ENCODE data around the gene KATNB1.
"Not testable (repeated sequence)": the region's sequence is repeated elsewhere in the genome, so short reads cannot be mapped to it uniquely, and the experiment has no call there.

KATNB1 gene

GRCh38 chr16:57774705-57775285 lies 39.2 kb downstream of the KATNB1 start:
- DNase-seq (ENCODE audit: low spot score): no peak

- DNase-seq (ENCODE audit: low spot score): no peak
Observed at GRCh38 chr16:57775661-57776469, 40.3 kb downstream of the KATNB1 start.

DNA sequence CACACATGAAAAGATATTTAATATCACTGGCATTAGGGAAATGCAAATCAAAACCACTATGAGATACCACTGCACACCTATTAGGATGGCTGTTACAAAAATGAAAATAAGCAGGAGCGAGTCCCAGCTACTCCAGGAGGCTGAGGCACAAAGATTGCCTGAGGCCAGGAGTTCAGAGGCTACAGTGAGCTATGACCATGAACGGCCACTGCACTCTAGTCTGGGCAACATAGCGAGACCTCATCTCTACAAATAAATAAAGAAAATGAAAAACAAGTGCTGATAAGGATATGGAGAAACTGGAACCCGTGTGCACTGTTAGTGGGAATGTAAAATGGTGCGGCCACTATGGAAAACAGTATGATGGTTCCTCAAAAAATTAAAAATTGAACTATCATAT lies 43.1 kb downstream of the KATNB1 start:
- DNase-seq (ENCODE audit: low spot score): no peak

DNA sequence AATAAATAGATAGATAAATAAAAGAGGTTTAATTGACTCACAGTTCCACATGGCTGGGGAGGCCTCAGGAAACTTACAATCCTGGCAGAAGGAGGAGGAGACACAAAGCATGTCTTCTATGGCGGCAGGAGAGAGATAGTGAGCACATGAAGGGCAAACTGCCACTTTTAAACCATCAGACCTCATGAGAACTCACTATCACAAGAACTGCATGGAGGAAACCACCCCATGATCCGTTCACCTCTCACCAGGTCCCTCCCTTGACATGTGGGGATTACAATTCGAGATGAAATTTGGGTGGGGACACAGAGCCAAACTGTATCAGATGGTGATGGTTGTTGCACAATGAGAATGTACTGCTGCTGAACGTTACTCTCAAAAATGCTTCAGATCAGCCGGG lies 44.3 kb downstream of the KATNB1 start:
- not testable (repeated sequence) for DNase-seq (ENCODE audit: low spot score)

- DNase-seq (ENCODE audit: low spot score): no peak
Observed at GRCh38 chr16:57781349-57781740, 45.8 kb downstream of the KATNB1 start.

DNA sequence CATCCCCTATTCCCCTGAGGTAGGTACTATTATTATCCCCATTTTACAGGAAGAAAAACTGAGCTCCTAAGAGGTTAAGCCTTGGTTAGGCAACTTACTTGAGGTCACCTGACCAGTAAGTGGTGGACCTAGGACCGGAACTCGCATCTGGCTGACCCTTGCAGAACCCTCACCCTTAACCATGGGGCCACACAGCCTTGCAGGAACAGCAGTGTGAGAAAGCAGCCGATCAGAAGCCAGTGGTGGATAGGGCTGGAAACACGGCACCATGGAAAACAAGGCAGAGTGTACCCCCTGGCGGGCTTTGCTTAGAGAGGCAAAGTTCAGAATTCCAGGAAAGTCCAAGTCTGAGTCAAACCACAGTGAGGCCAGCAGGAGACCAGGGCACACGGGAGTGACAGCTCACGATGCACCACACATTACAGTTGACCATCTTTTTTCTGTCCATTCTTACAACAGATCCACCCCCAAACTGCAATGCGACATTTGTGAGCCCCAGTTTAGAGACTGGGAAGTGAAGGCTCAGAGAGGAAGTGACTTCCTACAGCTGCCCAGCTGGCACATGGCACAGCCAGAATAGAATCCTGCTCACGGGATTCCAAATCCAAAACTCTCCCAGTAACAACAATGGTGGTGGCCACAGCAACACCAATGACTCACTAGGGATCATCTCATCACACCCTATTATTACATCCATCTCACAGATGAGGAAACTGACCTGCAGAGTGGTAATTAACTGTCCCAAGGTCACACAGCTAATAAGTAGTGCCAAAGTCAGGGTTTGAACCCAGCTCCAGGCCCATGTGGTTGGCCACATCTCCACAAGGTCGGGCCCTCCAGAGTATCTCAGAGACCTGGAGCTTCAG lies 46.4 kb downstream of the KATNB1 start:
- DNase-seq (ENCODE audit: low spot score): peak; percentile 60

- not testable (repeated sequence) for DNase-seq (ENCODE audit: low spot score)
Observed at GRCh38 chr16:57782607-57783055, 47.1 kb downstream of the KATNB1 start.

- no peak for DNase-seq (ENCODE audit: low spot score)
Observed at GRCh38 chr16:57783116-57783515, 47.5 kb downstream of the KATNB1 start.

- DNase-seq (ENCODE audit: low spot score): no peak
Observed at GRCh38 chr16:57783883-57784282, 48.3 kb downstream of the KATNB1 start.

DNA sequence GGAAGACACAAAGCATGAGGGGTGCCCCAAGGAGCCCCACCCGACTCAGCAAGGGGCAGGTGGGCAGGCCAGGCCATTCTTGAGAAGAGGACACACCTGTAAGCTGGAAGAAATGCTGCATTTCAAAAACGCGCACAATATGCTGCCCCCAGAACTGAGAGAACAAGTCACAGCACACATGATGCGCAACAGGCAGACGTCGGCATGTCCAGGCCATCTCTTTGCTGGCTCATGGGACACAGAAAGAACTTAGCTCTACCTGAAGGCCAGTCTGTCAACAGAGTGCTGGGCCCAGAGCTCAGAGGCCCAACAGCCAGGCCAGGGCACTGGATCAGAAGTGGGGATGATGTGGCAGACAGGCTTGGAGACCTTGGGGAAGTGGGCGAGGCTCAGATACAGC lies 48.8 kb downstream of the KATNB1 start:
- DNase-seq (ENCODE audit: low spot score): no peak

DNA sequence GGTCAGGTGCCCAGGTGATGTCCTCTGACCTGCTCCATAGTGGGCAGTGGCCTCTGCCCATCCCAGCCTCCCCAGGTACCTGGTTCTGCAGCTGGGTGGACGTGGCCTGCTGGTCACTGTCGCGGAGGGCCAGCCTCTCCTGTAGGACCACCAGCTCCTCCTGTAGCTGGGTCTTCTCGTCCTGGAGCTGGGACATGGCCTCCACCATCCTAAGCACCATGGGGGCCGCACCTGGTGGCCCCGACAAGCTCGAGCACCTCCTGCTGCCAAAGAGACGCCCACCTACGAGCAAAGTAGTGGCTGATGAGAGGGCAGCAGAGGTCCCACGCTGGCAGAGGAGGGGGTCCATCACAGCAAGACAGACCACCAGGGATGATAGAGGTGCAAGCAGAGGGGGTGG lies 49.8 kb downstream of the KATNB1 start:
- DNase-seq (ENCODE audit: low spot score): no peak

- DNase-seq (ENCODE audit: low spot score): no peak
Observed at GRCh38 chr16:57785924-57786323, 50.4 kb downstream of the KATNB1 start.

DNA sequence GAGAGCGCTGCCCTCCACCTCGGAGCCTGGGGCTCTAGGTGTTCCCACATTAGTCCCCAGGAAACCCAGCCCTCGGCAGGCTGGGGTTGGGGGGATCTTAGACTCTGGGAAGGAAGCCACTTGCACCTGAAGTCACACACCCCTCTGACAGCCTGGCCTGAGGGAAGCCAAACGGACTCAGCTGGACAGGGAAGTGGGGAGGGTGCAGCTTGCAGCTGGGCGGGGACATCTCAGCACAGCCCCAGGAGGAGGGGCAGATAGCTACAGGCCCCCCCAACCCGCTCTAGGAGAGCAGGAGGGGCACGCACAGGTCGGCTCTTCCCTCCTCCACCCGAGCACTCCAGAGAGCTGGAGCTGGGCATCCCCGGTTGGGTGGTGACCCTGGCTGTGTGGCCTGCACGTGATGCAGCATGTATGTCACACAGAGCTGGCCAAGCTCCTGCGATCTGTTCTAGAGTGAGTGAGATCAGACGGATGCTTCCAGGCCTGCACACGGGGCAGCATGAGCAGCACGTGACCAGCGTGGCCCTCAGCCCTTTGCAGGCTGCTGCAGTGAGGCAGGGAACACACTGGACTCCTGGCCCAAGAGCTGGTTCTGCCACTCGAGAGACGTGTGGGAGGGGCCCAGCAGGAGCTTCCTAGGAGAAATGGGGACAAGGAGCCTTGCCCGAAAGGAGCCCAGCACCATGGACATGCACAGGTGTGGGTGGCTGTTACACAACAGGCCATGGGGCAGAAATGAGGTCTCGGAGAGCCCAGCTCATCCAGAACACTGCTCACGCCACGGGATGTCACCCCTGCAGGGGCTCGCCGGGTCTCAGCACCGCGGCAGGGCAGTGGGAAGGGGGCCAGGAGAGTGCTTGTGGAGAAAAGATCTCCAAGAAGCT lies 51.3 kb downstream of the KATNB1 start:
- DNase-seq (ENCODE audit: low spot score): no peak

DNA sequence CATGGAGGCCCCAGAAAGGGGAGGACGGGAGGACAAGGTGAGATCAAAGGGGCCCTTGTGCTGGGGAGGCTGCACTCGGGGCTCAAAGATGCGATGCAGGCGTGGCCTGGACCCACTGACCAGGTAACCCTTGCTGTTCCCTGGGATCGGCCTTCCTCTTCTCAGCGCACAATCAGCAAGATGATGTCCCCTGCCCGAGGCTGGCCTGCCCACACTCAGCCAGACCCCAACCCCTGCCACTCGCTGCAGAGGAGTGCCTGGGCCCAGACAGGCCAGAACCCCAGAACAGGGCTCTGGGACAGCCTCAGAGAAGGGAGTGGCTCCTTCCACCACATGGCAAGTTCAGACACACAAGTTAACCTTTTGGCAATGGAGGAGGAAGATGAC lies 51.9 kb downstream of the KATNB1 start:
- DNase-seq (ENCODE audit: low spot score): no peak

- DNase-seq (ENCODE audit: low spot score): no peak
Observed at GRCh38 chr16:57788252-57788841, 52.8 kb downstream of the KATNB1 start.

DNA sequence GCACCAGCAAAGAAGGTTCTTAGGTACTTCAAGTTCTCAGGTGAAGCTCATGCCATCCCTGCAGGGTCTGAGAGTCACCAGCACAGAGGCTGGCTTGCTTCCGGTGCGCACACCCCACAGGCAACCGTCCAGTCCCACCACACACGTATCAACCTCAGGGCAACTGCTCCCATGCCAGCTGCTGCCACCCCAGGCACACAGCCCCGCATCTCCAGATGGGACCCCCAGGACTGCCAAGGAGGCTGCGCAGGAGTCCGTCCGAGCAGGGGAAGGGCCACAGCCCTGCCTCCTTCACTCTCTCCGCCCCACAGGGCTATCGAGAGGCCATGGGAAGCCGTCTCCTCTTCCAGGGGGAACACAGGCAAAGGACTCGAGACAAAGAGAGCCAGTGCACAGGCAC lies 53.4 kb downstream of the KATNB1 start:
- DNase-seq (ENCODE audit: low spot score): no peak

DNA sequence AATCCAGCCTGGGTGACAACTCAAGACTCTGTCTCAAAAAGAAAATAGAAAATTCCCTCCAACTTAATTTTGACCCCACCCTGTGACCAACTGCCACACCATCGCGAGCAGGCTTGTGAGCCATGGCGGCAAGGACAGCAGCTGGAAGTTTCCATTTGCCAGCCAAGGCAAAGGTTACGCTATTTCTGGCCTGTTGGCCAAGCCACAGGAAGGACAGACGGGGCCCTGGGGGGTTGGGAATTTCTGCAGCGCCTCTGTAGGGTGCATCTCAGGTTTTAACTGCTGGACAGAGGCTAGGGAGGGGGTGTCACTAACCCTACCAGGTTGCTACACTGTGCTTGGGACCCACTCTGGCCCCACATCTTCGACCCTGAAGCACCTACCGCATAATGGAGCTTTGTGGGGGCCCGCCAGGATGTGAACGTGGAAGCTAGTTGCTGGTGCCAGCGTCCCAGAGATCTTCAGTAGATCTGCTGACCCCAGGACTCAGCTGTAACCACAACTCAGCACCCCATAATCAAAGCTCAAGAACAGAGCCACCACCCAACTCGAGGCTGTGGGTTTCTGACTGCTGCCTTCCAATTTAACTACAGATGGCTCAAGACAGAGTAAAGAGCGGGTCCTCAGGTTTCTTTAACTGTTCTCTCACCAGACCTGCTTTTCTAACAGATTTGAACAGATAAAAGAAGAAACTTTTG lies 55.8 kb downstream of the KATNB1 start:
- no peak for DNase-seq (ENCODE audit: low spot score)

DNA sequence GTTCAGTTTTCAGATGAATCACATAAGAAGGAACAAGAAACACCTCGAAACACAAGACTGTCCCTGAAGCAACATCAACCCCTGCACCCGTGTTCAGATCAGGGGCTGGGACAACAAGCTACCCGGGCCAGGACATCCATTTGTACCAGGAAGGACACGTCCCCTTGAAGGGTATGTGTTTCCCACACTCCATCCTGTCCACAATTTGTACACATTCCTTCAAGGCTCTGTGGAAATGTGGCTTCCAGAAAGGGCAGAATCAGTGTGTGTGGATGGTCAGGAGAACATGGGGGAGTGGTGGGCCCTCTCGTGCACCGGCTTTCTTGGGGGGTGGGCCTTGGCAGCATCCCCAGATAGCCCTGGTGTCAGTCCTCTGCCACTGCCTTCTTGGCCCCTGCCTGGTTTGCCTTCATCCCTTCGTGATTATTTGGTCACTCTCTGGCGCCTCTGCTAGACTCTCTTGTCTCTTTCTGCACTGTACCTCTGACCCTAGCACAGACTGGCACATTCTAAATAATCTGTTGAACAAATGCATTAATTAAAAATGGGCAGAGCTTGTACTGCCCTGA lies 56.4 kb downstream of the KATNB1 start:
- DNase-seq (ENCODE audit: low spot score): no peak

GRCh38 chr16:57794849-57795430 lies 59.4 kb downstream of the KATNB1 start:
- DNase-seq (ENCODE audit: low spot score): no peak

GRCh38 chr16:57795431-57795878 lies 59.9 kb downstream of the KATNB1 start:
- DNase-seq (ENCODE audit: low spot score): peak; percentile 64

Data from HuH-7 (cell line).